NT2/D1 (cell line): ENCODE data around the gene SYT8.

ENCODE experiments used
- DNase-seq: peaks from one replicate; pipeline ENCODE4 v3.0.0-alpha.2; 2011; ENCODE audit warnings: low read depth, low spot score
- H3K27me3 ChIP-seq: 2 replicates; pipeline ENCODE4 v1.6.0; 2011; ENCODE audit warnings: mild to moderate bottlenecking; ENCODE audit not compliant: insufficient read length, insufficient read depth
- H3K36me3 ChIP-seq: 2 replicates; pipeline ENCODE4 v1.6.1; 2011; ENCODE audit warnings: mild to moderate bottlenecking, low read length, mixed read lengths; ENCODE audit not compliant: insufficient read depth, insufficient read length
- H3K4me1 ChIP-seq: 2 replicates; pipeline ENCODE4 v1.5.1; 2011; ENCODE audit not compliant: insufficient read depth, insufficient read length
- H3K4me3 ChIP-seq: 2 replicates; pipeline ENCODE4 v1.5.1; 2011; ENCODE audit warnings: low read depth; ENCODE audit not compliant: insufficient read length
- H3K9ac ChIP-seq: 2 replicates; pipeline ENCODE4 v1.6.0; 2011; ENCODE audit warnings: low read depth; ENCODE audit not compliant: insufficient read length
- H3K9me3 ChIP-seq: 2 replicates; pipeline ENCODE4 v1.5.1; 2011; ENCODE audit warnings: mild to moderate bottlenecking, low read length; ENCODE audit not compliant: insufficient read depth
- SUZ12 ChIP-seq: IDR thresholded peaks from 2 replicates; pipeline ENCODE4 v1.6.1; 2011; ENCODE audit not compliant: insufficient read length, insufficient read depth; ENCODE audit errors: extremely low read depth
- YY1 ChIP-seq: IDR thresholded peaks from 2 replicates; pipeline ENCODE4 v1.6.1; 2011; ENCODE audit not compliant: insufficient read length, insufficient read depth
- ZNF274 ChIP-seq: IDR thresholded peaks from 2 replicates; pipeline ENCODE4 v1.6.1; 2011; ENCODE audit warnings: mild to moderate bottlenecking, low read depth, low read length

The SYT8 gene

GRCh38 chr11:1844221-1845094 is 9.7 kb downstream of the SYT8 start:
- no peak for DNase-seq
- TF ChIP-seq SUZ12 (no peak), ZNF274 (no peak), YY1 (no peak)
- H3K36me3 ChIP-seq = no peaks in the 10 kb centered on the region
- peaks cover 2% of the 10 kb centered on the region for H3K4me1 ChIP-seq
- H3K4me3 ChIP-seq = no peak overlapping the region
- H3K9ac ChIP-seq = peak overlapping the region; percentile 34
- H3K27me3 ChIP-seq = no peaks in the 10 kb centered on the region
- H3K9me3 ChIP-seq = no peaks in the 10 kb centered on the region

- Histone ChIP-seq H3K9me3 (no peaks in the 10 kb centered on the region), H3K36me3 (no peaks in the 10 kb centered on the region), H3K27me3 (no peaks in the 10 kb centered on the region), H3K4me3 (no peak overlapping the region), H3K4me1 (peaks cover 6% of the 10 kb centered on the region), H3K9ac (no peak overlapping the region)
- TF ChIP-seq SUZ12 = no peak
- TF ChIP-seq YY1 = no peak
- TF ChIP-seq ZNF274 = no peak
- no peak for DNase-seq
Measured at GRCh38 chr11:1845095-1845429, 10.3 kb downstream of the SYT8 start.

- Histone ChIP-seq H3K4me3 (no peak overlapping the region), H3K9ac (no peak overlapping the region), H3K36me3 (no peaks in the 10 kb centered on the region), H3K9me3 (no peaks in the 10 kb centered on the region), H3K27me3 (no peaks in the 10 kb centered on the region), H3K4me1 (peaks cover 6% of the 10 kb centered on the region)
- no peak for DNase-seq
- TF ChIP-seq YY1 = no peak
- TF ChIP-seq ZNF274 = no peak
- no peak for TF ChIP-seq SUZ12
Measured at GRCh38 chr11:1845561-1846452, 11.0 kb downstream of the SYT8 start.

- Histone ChIP-seq H3K27me3 (no peaks in the 10 kb centered on the region), H3K36me3 (no peaks in the 10 kb centered on the region), H3K9me3 (no peaks in the 10 kb centered on the region), H3K4me3 (no peak overlapping the region), H3K9ac (no peak overlapping the region), H3K4me1 (peaks cover 8% of the 10 kb centered on the region)
- no peak for DNase-seq
- TF ChIP-seq ZNF274 (no peak), SUZ12 (no peak), YY1 (no peak)
Measured at GRCh38 chr11:1846453-1846932, 11.7 kb downstream of the SYT8 start.

GRCh38 chr11:1847006-1847735 is 12.4 kb downstream of the SYT8 start:
- no peak for DNase-seq
- TF ChIP-seq SUZ12 = no peak
- no peaks in the 10 kb centered on the region for H3K9me3 ChIP-seq
- H3K27me3 ChIP-seq = no peaks in the 10 kb centered on the region
- no peaks in the 10 kb centered on the region for H3K36me3 ChIP-seq
- H3K9ac ChIP-seq = no peak overlapping the region
- H3K4me1 ChIP-seq = peaks cover 8% of the 10 kb centered on the region
- H3K4me3 ChIP-seq = no peak overlapping the region

GRCh38 chr11:1847926-1848639 is 13.3 kb downstream of the SYT8 start:
- Histone ChIP-seq H3K9ac (no peak overlapping the region), H3K27me3 (no peaks in the 10 kb centered on the region), H3K4me3 (no peak overlapping the region), H3K36me3 (no peaks in the 10 kb centered on the region), H3K9me3 (no peaks in the 10 kb centered on the region), H3K4me1 (peaks cover 9% of the 10 kb centered on the region)
- DNase-seq = no peak
- TF ChIP-seq ZNF274 = no peak
- no peak for TF ChIP-seq SUZ12
- TF ChIP-seq YY1 = no peak
